DND-41 (cell line): ENCODE data around the gene HTT.

Experiments
- ATAC-seq: fragments of 200-7000 bp; cut with Tn5 transposase; 3 replicates; pipeline ENCODE4 v1.9.1; 2021; ENCODE audit warnings: low read depth; ENCODE audit not compliant: insufficient read depth
- DNase-seq: peaks from one replicate; pipeline ENCODE4 v3.0.0-alpha.2; 2020
- H2AFZ ChIP-seq: 2 replicates; pipeline ENCODE4 v1.6.0; 2012; ENCODE audit warnings: low read depth, low read length
- H3K27ac ChIP-seq: 2 replicates; pipeline ENCODE4 v1.5.1; 2012; ENCODE audit warnings: low read length, inconsistent platforms
- H3K27me3 ChIP-seq: fragments of 200-600 bp; sonication (generic); 2 replicates; pipeline ENCODE4 v1.6.0; 2012; ENCODE audit warnings: low read length, mild to moderate bottlenecking, inconsistent platforms; ENCODE audit not compliant: insufficient read depth, poor library complexity
- H3K36me3 ChIP-seq: 2 replicates; pipeline ENCODE4 v1.5.1; 2012; ENCODE audit warnings: low read length, inconsistent platforms; ENCODE audit not compliant: insufficient read depth
- H3K4me1 ChIP-seq: 2 replicates; pipeline ENCODE4 v1.5.1; 2012; ENCODE audit warnings: mild to moderate bottlenecking, low read length; ENCODE audit not compliant: insufficient read depth
- H3K4me2 ChIP-seq: 2 replicates; pipeline ENCODE4 v1.6.0; 2012; ENCODE audit warnings: mild to moderate bottlenecking, moderate library complexity, low read length, inconsistent platforms; ENCODE audit not compliant: insufficient read depth
- H3K4me3 ChIP-seq, 2 experiments: fragments of 200-600 bp in 1 of 2; shearing (Covaris generic) in 1 of 2; 2 replicates each; pipeline ENCODE4 v1.5.1; 2012 to 2016; ENCODE audit warnings: inconsistent platforms in 2 of 2, low read length in 2 of 2, mild to moderate bottlenecking in 2 of 2, low read depth in 1 of 2, moderate library complexity in 1 of 2
- H3K79me2 ChIP-seq: 2 replicates; pipeline ENCODE4 v1.6.0; 2012; ENCODE audit warnings: low read length, inconsistent platforms; ENCODE audit not compliant: insufficient read depth
- H3K9ac ChIP-seq: 2 replicates; pipeline ENCODE4 v1.6.0; 2012; ENCODE audit warnings: low read depth, mild to moderate bottlenecking, inconsistent platforms, low read length, moderate library complexity
- H3K9me3 ChIP-seq: 2 replicates; pipeline ENCODE4 v1.5.1; 2012; ENCODE audit warnings: low read length, moderate library complexity, mild to moderate bottlenecking, inconsistent platforms; ENCODE audit not compliant: insufficient read depth, severe bottlenecking
- H4K20me1 ChIP-seq: 2 replicates; pipeline ENCODE4 v1.6.0; 2012; ENCODE audit warnings: low read length; ENCODE audit not compliant: insufficient read depth
- CTCF ChIP-seq: IDR thresholded peaks from 2 replicates; pipeline ENCODE4 v1.5.1; 2012; ENCODE audit warnings: borderline replicate concordance, low read length, moderate library complexity, mild to moderate bottlenecking; ENCODE audit not compliant: poor library complexity, severe bottlenecking; ENCODE audit errors: extremely low read depth
- EZH2 ChIP-seq: IDR thresholded peaks from 3 replicates; pipeline ENCODE4 v1.6.1; 2012; ENCODE audit warnings: borderline replicate concordance, low read depth, mild to moderate bottlenecking, moderate library complexity, low read length, inconsistent platforms; ENCODE audit not compliant: severe bottlenecking

The HTT gene

GRCh38 chr4:3074078-3074845 is at the start of gene HTT, which contains the start of gene HTT-AS:
HTT (plus strand) TSS chr4:3074681; CDS start chr4:3074826, 145 bp downstream.
HTT-AS (minus strand) TSS chr4:3074538.
- peak; percentile 62 for TF ChIP-seq CTCF
- no peak for TF ChIP-seq EZH2
- Histone ChIP-seq H2AFZ (peak within 1 kb of the TSS; percentile 97), H3K4me2 (peak within 1 kb of the TSS; percentile 98), H3K27me3 (no peaks in the 10 kb centered on the region), H3K4me3 (peak within 1 kb of the TSS; percentile 98 to 99; a peak in 3 of 4 replicates), H3K4me1 (peaks cover 28% of the 10 kb centered on the region), H3K27ac (peak within 1 kb of the TSS; percentile 83), H3K9me3 (no peaks in the 10 kb centered on the region), H3K79me2 (peaks cover 41% of the 10 kb centered on the region), H4K20me1 (peaks cover 13% of the 10 kb centered on the region), H3K9ac (peak within 1 kb of the TSS; percentile 91), H3K36me3 (no peaks in the 10 kb centered on the region)
- ATAC-seq (peak; percentile 92), DNase-seq (peak; percentile 99)

GRCh38 chr4:3025881-3026280 is 48.6 kb upstream of the HTT start:
- Histone ChIP-seq H3K79me2 (no peaks in the 10 kb centered on the region), H3K27me3 (no peaks in the 10 kb centered on the region), H3K4me3 (no peak overlapping the region), H3K9me3 (no peaks in the 10 kb centered on the region), H4K20me1 (no peaks in the 10 kb centered on the region), H2AFZ (no peak overlapping the region), H3K4me1 (no peaks in the 10 kb centered on the region), H3K4me2 (no peak overlapping the region), H3K9ac (no peak overlapping the region), H3K36me3 (no peaks in the 10 kb centered on the region), H3K27ac (no peak overlapping the region)
- ATAC-seq: no peak
- no peak for TF ChIP-seq CTCF
- TF ChIP-seq EZH2: no peak
- no peak for DNase-seq

- Histone ChIP-seq H3K4me1 (no peaks in the 10 kb centered on the region), H3K9ac (no peak overlapping the region), H2AFZ (no peak overlapping the region), H3K4me3 (no peak overlapping the region), H3K79me2 (no peaks in the 10 kb centered on the region), H3K36me3 (no peaks in the 10 kb centered on the region), H3K27ac (no peak overlapping the region), H3K27me3 (no peaks in the 10 kb centered on the region), H3K4me2 (no peak overlapping the region), H3K9me3 (no peaks in the 10 kb centered on the region), H4K20me1 (no peaks in the 10 kb centered on the region)
- no peak for DNase-seq
- ATAC-seq: no peak
- TF ChIP-seq EZH2: no peak
- no peak for TF ChIP-seq CTCF
Measured at GRCh38 chr4:3026540-3026939, 47.9 kb upstream of the HTT start.
